HG02870 (cell line): ENCODE data around the gene ATRN.

Experiments used
- ATAC-seq: cut with Tn5 transposase; IDR thresholded peaks from one replicate; pipeline ENCODE4 v1.9.1; 2021; ENCODE audit warnings: mild to moderate bottlenecking, moderate library complexity; ENCODE audit not compliant: unreplicated experiment

ATRN gene

DNA sequence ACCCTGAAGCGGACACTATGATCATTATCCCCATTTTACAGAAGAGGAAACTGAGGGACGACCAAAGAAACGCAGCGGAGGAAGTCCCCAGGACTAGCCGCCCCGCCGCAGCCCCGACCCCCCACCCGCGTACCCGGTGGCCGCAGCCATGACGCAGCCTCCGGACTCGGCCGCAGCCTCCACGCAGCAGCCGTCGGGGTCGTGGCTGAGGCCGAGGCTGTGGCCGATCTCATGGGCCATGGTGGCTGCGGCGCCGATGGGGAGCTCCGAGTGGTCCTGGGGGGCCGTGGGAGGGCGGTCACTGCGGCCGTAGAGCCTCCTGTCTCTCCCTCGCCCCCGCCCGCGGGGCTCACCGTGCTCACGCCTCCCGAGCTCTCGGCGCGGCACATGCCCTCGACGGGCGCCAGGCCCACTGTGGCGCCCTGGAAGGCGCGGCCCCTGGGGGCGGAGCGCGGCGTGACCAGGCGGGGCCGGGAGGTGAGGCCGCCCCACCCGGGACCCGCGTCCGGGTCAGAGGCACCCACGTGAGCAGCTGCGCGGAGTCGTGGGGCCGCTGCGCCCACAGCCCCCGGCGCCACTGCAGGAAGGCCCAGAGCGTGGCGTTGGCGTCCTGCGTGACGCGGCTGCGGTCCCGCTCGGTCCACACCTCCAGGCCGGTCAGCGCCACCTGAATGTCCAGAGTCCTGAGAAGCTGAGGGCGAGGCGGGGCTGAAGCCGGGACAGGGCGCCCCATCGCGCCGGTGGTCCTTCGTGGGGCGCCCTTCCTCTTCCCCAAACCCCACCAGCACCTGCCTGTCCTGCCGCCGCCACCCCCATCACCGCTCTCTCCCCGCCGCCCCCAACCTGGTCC, 202.6 kb downstream of the ATRN start:
- ATAC-seq, result no peak

GRCh38 chr20:3674447-3674846, 203.6 kb downstream of the ATRN start:
- ATAC-seq, result no peak

DNA sequence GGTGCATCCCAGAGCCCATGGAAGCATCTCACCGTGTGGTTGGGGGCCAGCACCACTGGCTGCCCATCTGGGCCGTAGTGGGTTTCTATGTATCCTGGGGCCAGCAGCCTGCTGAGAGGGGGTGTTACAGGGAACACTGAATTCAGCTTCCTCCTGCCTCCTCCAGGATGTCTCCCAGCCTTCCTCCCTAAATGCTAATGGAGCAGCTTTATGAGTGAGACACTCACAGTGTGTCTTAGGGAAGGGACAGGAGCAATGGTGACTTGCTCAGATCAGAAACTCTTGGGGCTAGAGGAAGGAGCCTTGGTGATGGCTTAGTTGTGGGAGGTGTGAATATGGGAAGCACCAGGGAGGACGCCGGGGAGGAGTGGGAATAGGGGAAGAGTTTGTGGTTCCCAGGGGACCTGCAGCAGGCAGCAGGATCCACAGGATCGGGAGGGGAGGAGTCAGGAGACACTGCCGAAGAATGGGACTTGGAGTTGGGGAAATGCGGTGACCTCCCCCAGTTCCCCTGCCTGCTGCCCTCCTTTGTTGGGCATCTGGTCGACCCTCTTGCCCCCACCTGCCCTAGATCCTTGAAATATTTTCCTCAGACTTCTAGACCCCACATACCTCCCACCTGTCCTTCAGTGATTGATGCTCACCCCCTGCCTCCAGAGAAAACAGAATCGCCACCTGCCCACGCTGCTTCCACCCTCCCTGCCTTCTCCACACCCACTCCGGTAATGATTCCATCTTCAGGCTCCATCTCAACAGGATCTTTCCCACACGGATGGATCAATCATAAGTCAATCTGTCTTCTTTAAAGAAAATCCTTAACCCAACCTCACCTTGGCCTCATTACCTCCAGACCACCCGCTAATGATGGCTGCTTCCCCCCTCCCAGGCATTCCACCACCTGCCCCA, 204.4 kb downstream of the ATRN start:
- no peak for ATAC-seq

DNA sequence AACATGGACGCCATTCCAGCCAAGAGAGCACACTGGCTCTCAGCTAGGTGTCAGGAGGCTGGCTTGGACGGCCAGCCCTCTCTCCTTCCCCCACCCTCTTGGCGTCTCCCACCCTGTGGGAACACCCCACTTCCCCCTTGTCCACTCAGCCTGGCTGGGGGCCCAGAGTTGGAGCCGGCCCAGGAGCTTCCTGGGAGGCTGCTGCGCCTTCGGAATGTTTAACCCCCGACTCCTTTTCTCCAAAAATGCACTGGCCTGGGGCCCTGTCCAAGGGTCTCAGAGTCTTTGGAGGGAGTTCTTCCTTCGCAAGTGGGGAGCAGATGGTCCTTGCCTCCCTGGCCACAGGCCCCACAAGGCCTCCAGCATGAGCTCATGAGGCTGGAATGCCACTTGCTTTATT, 206.9 kb downstream of the ATRN start:
- no peak for ATAC-seq

GRCh38 chr20:3678198-3678597, 207.4 kb downstream of the ATRN start:
- ATAC-seq, result no peak

- ATAC-seq, result no peak
Observed at GRCh38 chr20:3678856-3679720, 208.3 kb downstream of the ATRN start.

- no peak for ATAC-seq
Observed at GRCh38 chr20:3679749-3680700, 209.2 kb downstream of the ATRN start.

- ATAC-seq, result no peak
Observed at GRCh38 chr20:3680701-3681351, 210.0 kb downstream of the ATRN start.

GRCh38 chr20:3681352-3681930, 210.6 kb downstream of the ATRN start:
- no peak for ATAC-seq

DNA sequence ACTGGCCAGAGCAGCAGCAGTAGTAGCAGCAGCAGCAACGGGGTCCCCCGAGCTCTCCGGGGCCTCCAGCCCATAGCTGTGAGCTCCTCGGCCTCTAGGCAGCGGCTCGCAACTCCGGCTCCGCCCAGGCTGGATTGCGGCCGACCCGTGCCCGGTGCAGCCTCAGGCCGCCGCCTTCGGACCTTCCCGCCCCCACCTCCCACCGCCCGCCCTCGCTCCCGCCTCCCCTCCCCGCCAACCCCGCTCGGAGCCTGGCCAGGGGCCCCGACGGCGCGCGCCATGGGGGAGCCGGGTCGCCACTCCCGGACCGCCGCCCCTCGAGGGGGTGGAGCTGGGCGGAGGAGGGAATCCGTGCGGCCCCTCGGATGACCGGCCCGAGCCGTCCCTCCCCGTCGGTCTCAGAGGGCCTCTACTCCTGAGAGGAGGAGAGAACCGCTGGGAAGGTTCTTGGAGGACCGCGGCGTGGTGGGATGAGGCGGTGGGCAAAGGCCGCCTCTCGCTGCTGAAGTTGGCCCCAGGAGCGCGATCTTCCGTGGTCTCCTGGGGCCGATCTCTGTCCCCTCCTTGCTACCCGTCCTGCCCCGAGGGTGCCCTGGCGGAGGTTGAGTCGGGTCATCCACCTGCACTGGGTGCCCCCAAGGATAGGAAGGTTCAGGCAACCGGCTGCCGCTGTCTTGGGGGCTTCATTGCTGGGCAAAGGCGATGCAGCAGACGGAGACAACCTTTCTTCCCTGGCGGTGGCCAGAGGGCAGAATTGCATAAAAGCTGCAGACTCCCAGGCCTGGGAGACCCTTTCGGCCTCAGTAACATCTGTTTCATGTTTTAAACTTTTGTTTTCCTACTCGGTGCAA, 211.3 kb downstream of the ATRN start, which contains the start of gene ADAM33:
Gene ADAM33, minus strand, starts transcription at position 80 of the 851 bp plus-strand sequence. Its CDS starts 6 bp downstream, at position 74.
- no peak for ATAC-seq

DNA sequence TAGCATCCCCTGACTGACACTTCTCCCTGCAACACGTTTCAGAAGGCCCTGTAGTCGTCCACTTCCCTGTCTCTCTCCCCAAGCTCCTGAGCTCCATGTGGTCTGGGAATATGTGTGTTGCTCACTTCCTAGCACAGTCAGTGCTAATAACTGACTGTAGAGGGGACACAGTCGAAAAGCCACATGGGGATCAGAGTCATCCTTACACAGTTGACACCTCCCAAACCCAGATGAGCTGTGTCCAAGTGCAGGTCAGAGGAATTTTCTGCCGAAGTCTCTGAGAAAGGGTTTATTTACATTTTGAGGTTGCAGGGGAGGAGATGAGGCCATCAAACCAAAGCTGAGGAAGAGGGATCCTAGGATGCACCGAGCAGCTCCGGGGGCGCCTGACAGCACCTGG, 214.5 kb downstream of the ATRN start:
- no peak for ATAC-seq

- ATAC-seq, result no peak
Observed at GRCh38 chr20:3686421-3686820, 215.6 kb downstream of the ATRN start.

DNA sequence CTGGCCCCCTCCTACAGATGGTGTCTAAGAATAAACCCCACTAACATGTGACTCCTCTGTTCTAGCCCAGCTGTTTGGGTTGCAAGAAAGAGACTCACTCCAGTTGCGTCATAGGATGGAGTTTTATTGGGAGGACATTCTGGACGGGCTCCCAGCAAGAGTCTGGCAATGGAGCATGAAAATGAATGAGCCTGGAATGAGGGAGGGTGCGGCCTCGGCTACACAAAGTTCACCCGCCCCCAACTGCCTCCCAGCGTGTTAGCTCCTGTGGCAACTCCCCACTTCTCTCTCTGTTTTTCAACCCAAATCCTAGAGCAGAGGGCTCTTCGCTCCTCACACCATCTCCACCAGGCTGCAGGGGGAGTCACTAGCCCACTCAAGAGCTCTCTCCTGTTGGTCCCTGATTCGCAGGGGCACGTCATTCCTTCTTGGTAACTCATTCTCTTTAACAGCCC, 216.1 kb downstream of the ATRN start:
- no peak for ATAC-seq

DNA sequence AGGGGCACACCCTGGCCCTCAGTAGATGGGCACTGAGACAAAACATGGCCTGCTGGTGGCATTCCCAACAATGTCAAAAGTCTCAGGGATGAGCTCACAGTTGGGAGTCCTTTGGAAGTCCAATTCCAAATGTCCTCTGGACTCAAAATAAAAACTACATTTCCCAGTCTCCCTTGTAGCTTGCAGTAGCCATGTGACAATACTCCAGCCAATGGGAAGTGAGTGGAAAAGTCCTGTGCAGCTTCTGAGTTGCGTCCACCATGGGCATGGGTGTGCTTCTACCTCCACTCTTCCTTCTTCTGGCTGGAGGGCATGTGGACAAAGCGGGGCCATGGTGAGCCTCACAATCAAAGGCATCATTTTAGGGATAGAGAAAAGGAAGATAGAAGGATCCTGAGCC, 216.8 kb downstream of the ATRN start:
- ATAC-seq, result no peak

- ATAC-seq, result no peak
Observed at GRCh38 chr20:3689978-3690377, 219.2 kb downstream of the ATRN start.

- ATAC-seq, result no peak
Observed at GRCh38 chr20:3690413-3690812, 219.6 kb downstream of the ATRN start.

DNA sequence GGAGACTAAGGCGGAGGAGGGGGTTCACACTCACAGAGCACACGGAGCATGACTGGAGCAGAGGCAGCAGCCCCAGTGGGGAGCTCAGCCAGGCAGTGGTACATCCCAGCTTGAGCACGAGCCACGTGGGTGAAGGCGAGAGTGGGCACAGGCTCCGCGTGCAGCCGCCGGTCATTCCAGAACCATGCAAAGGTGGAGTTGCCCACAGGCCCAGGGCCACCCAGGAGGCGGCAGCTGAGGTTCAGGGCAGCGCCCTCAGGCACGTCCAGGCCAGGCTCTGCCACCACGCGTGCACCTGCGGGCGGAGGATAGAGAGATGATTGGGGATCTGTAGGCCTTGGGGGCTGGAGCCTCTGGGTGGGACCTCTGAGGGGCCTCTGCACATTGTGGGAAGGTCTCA, 220.5 kb downstream of the ATRN start:
- ATAC-seq, result no peak

GRCh38 chr20:3691897-3692296, 221.1 kb downstream of the ATRN start:
- ATAC-seq, result no peak
